DOHH2 (cell line): ENCODE results near the gene WDR74.

Source experiments
- CTCF ChIP-seq: fragments of 200-600 bp; sonication (generic); IDR thresholded peaks from one replicate; pipeline ENCODE4 v1.5.1; 2014; ENCODE audit warnings: antibody characterized with exemption, mild to moderate bottlenecking, low read depth, low read length; ENCODE audit not compliant: poor library complexity, severe bottlenecking
- EZH2phosphoT487 ChIP-seq: fragments of 200-600 bp; sonication (generic); IDR thresholded peaks from 2 replicates; pipeline ENCODE4 v1.6.1; 2017; ENCODE audit warnings: borderline replicate concordance, mild to moderate bottlenecking, antibody characterized with exemption, low read length, moderate library complexity, mixed read lengths

GRCh38 chr11:62874851-62875250, 35.5 kb upstream of the WDR74 start:
- TF ChIP-seq CTCF (no peak), EZH2phosphoT487 (no peak)
